Measurements from ENCODE around the gene PIEZO1.

The PIEZO1 gene

DNA sequence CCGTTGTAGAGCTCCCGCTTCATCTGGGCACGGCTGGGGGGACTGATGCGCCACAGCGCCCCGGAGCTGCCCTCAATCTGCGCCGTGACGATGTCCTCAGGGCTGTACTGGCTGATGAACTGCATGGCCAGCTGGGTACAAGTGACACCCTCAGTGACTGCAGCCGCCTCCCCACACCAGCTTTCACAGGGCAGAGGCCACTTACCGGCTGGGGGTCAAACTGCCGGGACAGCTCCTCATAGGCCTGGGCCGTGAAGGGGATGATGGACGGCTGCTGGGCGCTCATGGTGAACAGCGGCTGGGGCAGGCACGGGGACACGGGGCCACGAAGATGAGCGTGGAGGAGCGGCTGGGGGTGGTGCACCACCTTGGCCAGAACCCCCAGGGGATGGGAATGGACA, 68.4 kb downstream of the PIEZO1 start:
- DNase-seq (ENCODE audit: low read depth), result no peak

DNA sequence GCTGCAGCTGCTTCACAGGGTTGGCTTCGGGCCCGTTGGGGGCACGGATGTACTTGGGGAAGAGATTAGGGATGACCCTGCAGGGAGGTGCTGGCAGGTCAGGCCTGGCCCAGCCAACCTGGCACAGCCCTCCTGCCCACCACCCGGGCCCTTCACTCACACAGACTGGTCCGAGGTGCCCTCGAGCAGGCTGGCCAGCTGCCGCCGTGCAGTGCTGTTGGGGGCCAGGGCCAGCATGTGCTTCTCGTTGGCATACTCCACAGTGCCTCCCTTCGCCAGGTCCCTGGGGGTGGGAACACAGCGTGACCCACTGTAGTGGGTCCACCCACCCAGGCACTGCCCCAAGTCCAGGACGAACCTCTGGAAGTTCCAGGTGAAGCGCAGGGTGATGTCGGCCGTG, 68.8 kb downstream of the PIEZO1 start:
- no peak for DNase-seq (ENCODE audit: low read depth)

DNA sequence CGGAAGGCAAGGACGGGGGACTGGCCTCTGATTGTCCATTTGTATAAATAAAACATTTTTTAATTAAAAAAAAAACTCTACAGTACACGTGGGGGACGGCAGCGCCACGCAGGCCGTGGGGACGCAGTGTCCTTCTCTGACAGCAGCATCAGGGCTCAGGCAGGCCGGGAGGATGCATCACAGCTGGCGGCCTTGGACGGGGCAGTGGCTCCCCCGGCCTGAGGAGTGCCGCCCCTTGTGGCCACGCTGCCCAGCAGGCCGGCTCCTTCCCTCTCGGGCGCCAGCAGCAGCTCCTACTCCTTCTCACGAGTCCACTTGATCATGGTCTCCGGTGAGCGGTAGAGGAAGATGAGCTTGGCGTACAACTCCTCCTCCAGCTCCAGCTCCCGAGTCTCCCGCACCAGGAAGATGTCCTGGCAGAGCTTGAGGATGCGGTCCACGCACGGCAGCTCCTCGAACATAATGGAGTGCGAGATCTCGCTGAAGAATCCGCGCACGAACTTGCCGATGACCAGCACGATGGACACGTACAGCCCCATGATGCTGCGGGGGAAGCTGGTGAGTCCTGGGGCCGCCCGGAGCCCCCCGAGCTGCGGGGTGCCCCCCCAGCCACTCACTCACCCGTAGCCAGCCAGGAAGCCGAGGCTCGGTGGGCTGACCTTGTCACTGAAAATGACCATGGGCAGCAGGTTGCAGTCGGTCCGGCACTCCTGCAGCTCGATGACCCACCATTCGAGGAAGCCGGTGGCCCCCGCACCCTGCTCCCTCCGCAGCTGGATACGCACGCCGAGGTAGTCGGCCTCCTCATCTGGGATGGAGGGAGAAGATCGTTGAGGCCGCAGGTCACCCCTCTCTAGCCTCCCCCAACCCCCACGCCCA, 69.5 kb downstream of the PIEZO1 start:
- no peak for DNase-seq (ENCODE audit: low read depth)

DNA sequence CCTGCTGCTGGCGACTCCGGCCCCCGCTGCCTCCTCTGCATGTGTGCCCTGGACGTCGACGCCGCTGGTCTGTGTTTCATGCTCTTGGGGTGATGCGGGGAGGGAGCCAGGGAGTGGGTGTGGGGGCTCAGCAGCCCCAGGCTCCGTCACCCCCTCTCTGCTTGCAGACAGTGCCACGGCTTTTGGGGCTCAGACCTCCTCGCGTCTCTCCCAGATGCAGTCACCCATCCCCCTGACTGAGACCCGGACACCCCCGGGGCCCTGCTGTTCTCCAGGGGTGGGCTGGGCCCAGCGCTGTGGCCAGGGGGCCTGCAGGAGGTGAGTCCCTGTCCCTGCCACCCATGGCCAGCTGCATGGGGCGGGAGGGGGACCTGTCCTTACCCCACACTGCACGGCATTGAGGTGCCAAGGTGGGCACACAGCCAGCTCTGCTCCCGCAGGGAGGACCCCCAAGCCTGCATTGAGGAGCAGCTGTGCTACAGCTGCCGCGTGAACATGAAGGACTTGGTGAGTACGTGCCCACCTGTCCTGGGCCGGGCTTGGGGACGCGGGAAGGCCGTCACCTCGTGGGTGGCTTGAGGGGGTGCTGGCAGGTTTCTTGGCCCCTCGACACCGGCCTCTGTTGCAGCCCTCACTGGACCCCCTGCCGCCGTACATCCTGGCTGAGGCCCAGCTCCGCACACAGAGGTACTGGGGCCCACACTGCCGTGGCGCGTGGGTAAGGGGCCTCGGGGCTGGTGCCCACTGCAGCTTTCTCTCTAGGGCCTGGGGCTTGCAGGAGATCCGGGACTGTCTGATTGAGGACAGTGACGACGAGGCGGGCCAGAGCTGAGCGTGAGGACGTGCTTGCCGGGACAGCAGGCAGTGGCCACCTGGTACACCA, 70.4 kb downstream of the PIEZO1 start:
- DNase-seq (ENCODE audit: low read depth), result no peak

DNA sequence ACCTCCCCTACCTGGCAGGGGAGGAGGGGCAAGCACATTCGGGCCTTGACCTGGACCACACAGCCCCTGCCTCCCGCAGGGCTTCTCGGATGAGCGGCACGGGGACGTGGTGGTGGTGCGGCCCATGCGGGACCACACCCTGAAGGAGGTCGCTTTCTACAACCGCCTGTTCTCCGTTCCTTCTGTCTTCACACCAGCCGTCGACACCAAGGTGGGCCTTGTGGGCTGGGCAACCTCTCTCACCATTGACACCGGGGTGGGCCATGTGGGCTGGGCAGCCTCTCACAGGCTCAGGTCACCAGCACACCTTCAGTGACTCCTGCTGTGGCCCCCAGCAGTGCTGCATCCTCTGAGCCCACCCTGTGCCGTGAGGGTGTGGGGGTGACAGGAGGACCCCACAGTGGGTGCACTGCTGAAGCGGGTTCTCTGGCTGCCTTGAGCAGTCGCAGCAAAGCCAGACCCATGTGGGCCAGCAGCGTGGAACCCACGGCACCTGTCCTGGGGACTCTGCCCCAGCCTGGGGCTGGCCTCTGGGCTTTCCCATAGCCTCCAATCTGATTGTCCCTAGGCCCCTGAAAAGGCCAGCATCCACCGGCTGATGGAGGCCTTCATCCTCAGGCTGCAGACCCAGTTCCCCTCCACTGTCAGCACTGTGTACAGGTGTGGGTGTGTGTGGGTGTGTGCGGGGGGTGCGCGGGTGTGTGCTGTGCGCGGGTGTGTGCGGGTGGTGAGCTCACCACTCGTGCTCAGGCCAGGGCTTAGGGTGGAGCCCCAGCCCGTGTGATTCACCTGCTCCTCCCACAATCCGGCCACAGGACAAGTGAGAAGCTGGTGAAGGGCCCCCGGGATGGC, 71.2 kb downstream of the PIEZO1 start:
- DNase-seq (ENCODE audit: low read depth), result no peak

DNA sequence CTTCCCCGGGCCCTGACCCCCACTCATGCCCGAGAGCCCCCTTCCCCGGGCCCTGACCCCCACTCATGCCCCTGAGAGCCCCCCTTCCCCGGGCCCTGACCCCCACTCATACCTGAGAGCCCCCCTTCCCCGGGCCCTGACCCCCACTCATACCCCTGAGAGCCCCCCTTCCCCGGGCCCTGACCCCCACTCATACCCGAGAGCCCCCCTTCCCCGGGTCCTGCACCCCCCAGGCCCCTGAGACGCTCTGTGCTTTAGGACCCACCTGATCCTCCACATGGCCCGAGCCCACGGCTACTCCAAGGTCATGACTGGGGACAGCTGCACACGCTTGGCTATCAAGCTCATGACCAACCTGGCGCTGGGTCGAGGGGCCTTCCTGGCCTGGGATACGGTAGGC, 72.0 kb downstream of the PIEZO1 start:
- DNase-seq (ENCODE audit: low read depth), result no peak

DNA sequence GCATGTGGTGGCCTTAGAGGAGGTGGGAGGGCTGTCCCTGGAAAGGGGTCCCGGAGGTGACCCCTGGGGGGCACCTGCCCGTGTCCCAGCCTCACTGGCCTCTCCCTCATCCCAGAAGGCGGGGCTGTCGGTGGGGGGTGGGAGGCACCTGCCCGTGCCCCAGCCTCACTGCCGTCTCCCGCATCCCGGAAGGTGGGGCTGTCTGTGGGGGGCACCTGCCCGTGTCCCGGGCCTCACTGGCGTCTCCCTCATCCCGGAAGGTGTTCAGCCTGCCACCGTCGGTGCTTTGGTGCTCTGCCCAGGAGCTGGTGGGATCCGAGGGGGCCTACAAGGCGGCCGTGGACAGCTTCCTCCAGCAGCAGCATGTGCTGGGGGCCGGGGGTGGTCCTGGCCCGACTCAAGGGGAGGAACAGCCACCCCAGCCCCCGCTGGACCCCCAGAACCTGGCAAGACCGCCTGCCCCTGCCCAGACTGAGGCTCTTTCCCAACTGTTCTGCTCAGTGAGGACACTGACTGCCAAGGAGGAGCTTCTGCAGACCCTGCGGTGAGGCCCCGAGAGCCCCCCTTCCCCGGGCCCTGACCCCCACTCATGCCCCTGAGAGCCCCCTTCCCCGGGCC, 72.5 kb downstream of the PIEZO1 start:
- DNase-seq (ENCODE audit: low read depth), result no peak

DNA sequence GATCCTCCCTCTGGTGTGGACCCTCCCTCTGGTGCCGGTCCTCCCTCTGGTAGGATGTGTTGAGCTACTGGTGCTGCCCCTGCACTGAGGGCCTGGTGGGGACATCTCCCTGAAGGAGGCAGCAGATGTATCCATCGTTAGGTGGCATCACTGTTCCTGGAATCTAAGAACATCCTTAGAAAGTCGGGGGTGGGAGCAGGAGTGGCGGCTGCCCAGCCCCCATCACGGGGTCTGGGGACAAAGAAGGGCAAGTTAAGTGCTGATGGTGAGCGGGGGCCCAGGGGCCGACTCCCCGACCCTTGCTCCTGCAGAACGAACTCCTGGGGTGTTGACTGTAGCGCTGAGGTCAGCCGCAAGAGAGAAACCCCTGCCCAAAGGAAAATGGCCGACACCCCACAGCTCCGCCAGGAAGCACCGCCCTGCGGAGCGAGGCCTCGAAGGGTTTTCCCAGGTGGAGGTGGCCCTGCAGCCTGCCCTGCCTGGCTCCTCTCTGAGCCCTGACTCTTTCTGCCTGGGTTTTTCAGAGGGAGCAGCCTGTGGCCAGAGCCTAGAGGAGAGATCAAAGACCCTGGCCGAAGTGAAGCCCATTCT, 73.2 kb downstream of the PIEZO1 start:
- DNase-seq (ENCODE audit: low read depth), result no peak

DNA sequence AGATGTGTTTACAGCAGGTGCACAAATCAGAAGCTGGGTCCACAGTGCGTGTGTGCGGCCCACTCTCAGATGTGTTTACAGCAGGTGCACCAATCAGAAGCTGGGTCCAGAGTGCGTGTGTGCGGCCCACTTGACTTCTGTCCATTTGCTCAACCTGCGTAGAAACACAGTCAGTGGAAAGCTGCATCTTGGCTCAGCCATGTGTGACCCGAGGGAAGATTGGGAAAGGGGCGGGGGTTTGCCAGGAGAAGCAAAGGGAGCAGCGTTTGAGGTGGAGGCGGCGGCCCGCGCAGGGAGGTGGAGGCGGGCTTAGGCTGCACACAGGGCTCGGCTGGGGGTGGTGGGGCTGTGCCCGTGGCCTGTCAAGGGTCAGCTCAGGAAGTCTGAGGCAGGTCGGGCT, 74.5 kb downstream of the PIEZO1 start:
- no peak for DNase-seq (ENCODE audit: low read depth)

DNA sequence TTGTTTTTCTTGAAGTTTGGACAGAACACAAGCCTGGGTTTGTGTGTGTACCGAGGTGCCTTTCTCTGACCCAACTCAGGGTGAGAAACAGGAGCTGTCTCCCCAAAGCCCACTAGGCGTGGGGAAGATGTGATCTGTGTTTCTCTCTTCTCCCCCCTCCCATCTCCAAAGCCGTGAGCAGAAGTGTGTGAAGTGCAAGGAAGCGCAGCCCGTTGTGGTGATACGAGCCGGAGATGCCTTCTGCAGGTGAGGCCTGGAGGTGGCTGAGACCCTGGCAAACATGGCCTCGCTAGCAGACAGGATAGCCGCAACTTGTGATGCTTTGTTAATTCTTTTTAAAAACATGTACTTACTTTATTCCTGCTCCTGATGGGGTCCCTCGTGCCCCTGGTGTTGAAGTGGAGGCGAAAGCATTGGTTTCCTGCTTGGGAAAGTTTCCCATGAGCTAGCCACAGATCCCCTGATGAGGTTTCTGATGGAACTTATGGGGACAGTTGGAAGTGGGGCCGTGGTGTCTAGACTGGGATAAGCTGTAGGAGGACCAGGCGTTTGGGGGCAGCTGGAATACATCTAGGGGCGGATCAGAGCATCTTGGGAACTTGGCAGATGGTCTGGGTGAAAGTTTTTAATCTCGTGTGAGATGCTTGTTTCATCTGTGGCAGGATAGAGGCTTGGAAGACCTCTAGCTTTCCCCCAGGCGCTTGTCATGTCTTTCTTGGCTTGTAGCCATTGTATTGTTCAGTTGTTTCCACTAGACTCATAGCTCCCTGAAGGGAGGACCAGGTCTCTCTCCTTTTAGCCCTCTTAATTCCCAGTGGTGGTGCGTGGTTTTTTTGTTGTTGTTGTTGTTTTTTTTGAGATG, 77.8 kb downstream of the PIEZO1 start:
- no peak for DNase-seq (ENCODE audit: low read depth)

DNA sequence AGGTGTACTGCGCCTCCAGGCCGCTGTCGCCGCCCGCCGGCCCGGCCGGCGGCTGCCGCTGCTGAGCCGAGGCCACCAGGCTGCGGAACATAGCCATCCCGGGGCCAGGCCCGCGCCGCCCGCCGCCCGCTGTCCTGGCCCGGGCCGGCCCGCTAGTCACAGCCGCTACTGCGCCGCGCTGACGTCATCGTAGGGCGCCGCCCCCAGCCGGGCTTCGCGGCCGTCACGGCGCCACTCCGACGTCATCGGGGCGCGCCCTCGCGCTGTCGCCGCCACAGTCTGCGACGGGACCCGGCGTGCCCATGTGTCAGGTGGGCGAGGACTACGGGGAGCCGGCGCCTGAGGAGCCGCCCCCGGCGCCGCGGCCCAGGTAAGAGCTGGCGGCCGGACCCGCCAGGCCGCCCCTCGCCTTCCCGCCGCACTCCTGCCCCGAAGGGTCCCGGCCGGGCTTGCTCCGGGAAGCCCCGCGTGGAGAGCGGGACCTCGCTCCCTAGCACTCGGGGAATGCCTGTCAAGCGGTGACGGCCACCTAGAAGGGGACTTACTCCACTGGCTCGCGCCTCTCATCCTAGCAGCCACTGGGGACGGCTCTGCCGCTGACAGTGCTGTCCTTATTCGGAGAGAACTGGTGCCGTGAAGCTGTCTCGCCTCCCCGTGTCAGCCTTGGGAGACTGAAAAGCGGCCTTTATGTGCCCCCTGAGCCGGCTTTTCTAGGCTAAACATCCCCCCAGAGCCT, 78.6 kb downstream of the PIEZO1 start, which contains the start of the genes CTU2 and RNF166:
TSS of gene CTU2 (plus strand) at position 275 of the 736 bp plus-strand sequence. CDS start at position 303, 28 bp downstream.
TSS of gene RNF166 (minus strand) at position 180 of the 736 bp plus-strand sequence. CDS start at position 97, 83 bp downstream.
- DNase-seq (ENCODE audit: low read depth), result no peak

DNA sequence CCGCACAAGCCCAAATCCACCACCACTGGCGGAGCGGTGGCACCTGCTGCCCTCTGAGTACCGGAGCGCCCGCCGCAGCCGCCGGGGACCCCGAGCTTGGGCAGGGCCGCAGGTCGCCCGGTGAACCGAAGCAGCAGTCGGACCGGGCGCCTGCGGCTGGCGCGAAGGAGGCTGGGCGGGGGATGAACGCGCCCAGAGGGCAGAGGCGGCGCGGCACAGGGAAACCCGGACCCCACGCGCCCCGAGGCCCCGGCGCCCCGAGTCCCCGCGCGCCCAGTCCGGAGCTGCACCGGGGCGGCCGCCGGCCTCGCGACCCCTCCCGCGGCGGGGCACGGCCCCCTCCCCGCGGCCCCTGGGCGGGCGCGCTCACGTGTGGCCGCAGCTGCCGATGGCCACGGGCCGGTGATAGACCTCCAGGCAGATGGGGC, 79.2 kb downstream of the PIEZO1 start:
- DNase-seq (ENCODE audit: low read depth), result no peak

DNA sequence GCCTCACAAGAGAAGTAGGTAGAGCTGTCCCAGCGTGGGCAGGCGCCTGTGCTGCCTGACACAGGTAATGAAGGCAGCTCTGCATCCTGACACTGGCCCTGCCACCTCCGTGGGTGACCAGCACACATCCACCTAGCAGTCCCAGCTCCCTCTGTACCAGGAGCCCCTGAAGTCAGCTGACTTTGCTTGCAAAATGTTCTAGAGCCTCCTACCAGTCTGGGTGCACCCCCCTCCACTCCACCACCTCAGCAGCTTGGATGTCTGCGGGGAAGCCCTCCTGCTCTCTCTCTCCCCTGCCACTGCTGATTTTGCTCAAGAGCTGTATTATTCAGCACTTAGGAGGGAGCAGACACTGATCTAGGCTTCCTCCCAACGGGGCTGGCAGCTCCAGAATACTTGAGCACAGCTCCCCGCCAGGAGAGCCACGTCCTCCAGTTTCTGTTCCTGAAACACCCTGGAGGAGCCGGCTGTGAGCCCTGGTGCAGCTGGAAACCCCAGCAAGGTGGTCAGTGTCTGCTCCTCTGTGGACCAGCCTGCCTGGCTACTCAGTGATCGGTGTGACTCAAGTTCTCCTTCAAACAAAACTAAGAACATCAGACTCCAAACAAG, 79.8 kb downstream of the PIEZO1 start:
- no peak for DNase-seq (ENCODE audit: low read depth)

DNA sequence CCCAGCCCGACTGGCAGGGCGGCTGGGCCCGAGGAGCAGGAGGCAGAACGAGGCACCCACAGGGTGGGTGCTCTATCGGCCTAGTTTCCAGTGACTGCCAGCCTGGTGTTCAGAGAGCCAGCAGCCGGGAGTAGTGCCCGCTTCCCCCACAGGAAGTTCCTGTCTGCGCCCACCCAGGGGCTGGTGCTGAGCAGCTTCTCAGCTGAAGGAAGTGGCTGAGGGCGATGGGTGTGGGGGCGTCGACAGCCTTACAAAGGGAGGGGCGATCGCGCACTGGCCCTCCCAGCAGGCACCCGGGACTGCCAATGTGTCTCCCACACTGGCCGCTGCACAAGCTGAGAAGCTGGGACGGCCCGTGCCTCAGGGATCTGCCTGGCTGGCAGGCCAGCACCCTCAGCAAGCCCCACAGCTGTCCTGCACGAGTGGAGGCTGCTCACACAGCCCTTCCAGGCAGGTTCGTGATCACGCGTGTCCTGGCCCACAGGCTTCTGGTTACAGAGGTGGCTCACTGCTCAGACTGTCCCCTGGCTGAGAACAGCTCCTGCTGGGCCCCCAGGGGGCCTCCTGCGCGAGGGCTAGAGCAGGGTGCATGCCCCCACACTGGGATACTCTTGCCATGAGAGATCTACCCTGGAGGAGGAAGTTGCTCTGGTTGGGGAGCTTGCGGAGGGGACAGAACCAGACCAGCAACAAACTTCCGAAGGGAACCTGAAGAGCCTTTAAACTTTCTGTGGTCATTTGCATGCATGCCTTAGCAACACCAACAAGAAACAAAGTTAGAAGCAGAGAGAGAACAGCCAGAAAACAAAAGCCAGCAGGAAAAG, 81.3 kb downstream of the PIEZO1 start:
- DNase-seq (ENCODE audit: low read depth), result no peak

DNA sequence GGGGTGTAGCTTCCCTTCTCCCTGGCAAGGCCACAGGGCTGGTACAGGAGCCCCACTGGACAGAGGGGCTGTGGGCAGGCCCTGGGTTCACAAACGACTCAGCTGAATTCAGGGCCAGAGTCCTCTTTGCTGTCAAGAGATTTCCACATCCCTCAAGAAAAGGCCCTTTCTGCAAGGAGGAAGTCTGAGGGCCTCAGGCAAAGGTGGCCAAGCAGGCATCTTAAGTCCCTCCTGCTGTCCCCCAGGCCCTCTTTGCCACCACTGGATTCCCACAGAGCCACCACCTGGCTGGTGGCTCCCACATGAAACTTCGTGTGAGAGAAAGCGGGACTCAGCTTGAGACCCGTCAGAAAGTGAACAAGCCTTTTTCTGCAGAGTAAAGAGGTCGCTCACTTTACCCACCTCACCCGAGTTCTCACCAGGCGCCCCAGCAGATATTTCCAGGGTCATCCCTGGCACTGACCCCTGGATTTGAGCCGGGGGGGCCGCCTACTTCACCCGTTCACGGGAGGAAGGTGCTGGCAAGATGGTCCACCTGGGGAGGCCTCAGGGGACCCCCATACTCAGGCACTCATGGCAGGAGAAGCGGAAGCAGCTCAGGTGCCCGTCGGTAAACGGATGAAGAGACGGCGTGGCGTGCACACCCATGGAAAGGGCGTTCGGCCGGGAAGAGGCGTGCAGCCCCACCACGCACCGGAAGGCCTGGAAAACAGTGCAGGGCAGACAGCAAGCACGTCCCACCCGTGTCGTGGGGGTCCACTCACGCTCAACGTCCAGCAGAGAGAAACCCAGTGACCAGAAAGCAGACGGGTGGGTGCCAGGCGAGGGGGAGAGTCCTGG, 82.4 kb downstream of the PIEZO1 start:
- DNase-seq (ENCODE audit: low read depth), result no peak

DNA sequence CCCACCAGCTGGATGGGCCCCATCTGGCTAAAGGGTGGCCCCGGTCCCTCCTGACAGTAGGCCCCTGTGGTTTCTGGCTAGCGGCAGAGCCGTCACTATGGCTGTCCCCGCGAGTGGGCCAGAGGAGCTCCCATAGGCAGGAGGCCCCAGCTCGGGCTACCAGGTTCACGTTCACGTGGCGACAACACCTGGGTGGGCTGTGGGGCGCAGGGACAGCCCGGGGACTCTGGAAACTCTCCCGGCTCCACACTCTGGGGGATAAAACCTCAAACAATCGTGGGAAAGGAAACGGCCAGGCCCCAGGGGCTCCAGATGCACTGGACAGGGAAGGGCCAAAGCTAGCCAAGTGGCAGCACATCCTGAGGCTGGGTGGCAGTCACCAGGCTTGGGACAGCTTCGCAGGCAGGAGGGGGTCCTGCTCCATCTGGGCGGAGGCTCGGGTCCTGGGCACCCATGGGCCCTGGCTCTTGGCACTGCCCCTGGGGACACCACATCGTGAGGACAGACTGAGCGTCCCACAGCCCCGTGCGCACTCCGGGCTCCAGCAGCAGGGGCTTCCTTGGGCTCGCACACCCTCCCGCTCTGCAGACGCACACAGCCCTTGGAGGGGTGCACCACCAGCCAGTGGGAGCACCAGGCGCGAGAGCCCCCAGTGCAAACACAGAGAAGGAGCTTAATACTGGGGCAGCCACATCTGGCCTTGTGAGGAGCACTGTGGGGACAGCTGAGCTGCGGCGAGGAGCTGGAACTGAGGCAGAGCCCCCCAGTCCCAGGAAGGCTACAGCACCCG, 83.2 kb downstream of the PIEZO1 start:
- no peak for DNase-seq (ENCODE audit: low read depth)
